ENCODE results near the gene TNC. TPM values are rescaled to one million over a fixed set of nuclear protein-coding genes. Genes with fewer than 3 reads are reported as not detected.
A peak's percentile ranks its signal among the peaks of the same experiment; 100 is the strongest.

Gene TNC
- total and polyA plus RNA-seq, 8 donors, result 66.3 to 329 (median 109) TPM

DNA sequence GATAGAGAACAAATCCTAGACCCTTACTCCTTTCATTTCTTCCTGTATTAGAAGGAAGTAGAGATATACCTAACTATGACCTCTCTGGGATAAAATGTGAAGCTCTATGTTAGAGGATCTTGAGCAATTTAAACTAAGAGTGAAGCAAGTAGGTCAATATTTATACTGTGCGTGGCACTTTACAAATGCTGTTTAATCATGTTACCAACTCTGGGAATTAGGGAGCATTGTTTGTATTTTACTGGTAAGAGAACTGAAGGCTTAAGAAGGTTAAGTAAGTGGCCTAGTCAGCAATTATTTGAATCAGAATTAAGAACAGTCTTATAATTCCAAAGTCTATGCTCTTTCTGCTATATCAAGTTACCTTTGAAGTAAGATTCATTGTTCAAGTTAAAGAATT is 12.0 kb downstream of the TNC start:
- DNase-seq, result peak in 1 of 4 donors; percentile 40
- peak; percentile 82 for ATAC-seq
- no peaks in the 10 kb centered on the region for H3K9me3 ChIP-seq
- H3K4me3 ChIP-seq, result no peak overlapping the region
- H3K36me3 ChIP-seq, result no peaks in the 10 kb centered on the region
- peaks cover 9 to 10% of the 10 kb centered on the region in 2 donors for H3K4me1 ChIP-seq
- TF ChIP-seq CTCF (IDR thresholded peaks at IDR 0.05), result no peak
- H3K27ac ChIP-seq, result peak overlapping the region; percentile 47 to 51
- no peaks in the 10 kb centered on the region for H3K27me3 ChIP-seq
- intact Hi-C loops (cut with DNase I), result no loop called here

DNA sequence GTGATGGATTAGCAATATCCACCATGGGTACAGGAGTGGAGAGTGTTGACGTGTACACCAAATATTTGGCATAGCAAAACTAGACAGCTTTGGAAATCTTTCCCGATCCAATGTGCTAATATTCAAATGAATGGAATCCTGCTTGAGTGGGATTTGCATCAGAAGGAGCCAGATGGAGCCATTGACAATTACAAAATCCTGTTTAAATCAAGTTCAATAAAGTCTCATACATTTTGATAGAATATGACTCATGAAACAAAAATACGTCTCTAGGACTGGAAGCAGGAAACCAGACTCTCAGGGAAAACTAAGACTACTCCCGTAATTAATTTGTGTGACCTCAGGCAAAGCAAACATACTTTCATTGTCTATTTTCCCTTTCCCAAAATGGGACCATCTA is 13.0 kb downstream of the TNC start:
- Histone ChIP-seq H3K9me3 (no peaks in the 10 kb centered on the region), H3K36me3 (no peaks in the 10 kb centered on the region), H3K4me3 (no peak overlapping the region), H3K27ac (peak overlapping the region in 1 of 2 donors; percentile 51), H3K27me3 (no peaks in the 10 kb centered on the region), H3K4me1 (peaks cover 9 to 10% of the 10 kb centered on the region in 2 donors)
- peak; percentile 22 for ATAC-seq
- TF ChIP-seq CTCF (IDR thresholded peaks at IDR 0.05), result no peak
- intact Hi-C loops (cut with DNase I), result no loop called here
- no peak for DNase-seq

- no peaks in the 10 kb centered on the region for H3K36me3 ChIP-seq
- peaks cover 9 to 10% of the 10 kb centered on the region in 2 donors for H3K4me1 ChIP-seq
- no peaks in the 10 kb centered on the region for H3K9me3 ChIP-seq
- no peak overlapping the region for H3K4me3 ChIP-seq
- no peak overlapping the region for H3K27ac ChIP-seq
- no peak for TF ChIP-seq CTCF (IDR thresholded peaks at IDR 0.05)
- DNase-seq (no peak), ATAC-seq (no peak)
- intact Hi-C loops (cut with DNase I), result no loop called here
- no peaks in the 10 kb centered on the region for H3K27me3 ChIP-seq
These were observed 14.0 kb downstream of the TNC start for GRCh38 chr9:115103746-115104477.

DNA sequence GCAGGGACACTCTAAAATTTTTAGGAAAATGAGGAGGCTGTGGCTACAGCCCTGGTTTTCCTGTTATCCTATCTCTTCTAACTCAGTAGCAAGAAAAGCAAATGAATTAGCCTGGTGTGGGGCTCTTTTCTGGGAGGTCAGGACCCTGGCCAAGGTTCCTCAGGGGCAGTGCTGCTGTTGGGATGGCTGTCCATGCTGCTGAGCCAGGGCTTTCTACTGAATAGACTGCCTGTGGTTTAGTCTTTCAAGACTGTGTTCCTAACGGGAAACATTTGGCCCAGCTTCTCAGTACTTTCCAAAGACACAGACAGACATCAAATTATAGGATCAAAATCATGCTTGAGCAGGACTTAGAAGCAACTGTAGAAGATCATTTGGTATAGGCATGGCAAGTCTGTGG is 18.1 kb downstream of the TNC start:
- ATAC-seq, result peak; percentile 66

More for the DNA sequence above, 18.1 kb downstream of the TNC start:
- Histone ChIP-seq H3K27ac (no peak overlapping the region), H3K36me3 (no peaks in the 10 kb centered on the region), H3K27me3 (no peaks in the 10 kb centered on the region), H3K4me1 (no peaks in the 10 kb centered on the region), H3K9me3 (no peaks in the 10 kb centered on the region), H3K4me3 (no peak overlapping the region)
- no peak for TF ChIP-seq CTCF (IDR thresholded peaks at IDR 0.05)
- intact Hi-C loops (cut with DNase I), result no loop called here
- DNase-seq, result peak in 2 of 4 donors; percentile 47 to 52

Measured in left lung (tissue), 10 donors.